Suppressor macrophage (primary cell): Measurements from ENCODE around the gene MAP7D1.

Source experiments
- DNase-seq, 4 experiments: peaks; one replicate each; pipeline ENCODE4 v3.0.0-alpha.2; 2020 to 2022
- total RNA-seq, 17 experiments: gene quantifications; one replicate each; lab custom pipeline; 2026; ENCODE audit warnings: mixed read lengths in 6 of 17, inconsistent platforms in 3 of 17; lab: John Stamatoyannopoulos, UW

MAP7D1 gene
- total RNA-seq: 102 to 289 (median 153) reads per million in 17 experiments

GRCh38 chr1:36155408-36156328, at the start of gene MAP7D1:
MAP7D1 (plus strand) TSS chr1:36156160; CDS start chr1:36156418, 258 bp downstream.
- peak; percentile 88 to 95 (median 93) for DNase-seq

GRCh38 chr1:36106269-36106668, 49.7 kb upstream of the MAP7D1 start:
- no peak for DNase-seq

- DNase-seq: no peak
Observed at GRCh38 chr1:36107394-36107793, 48.6 kb upstream of the MAP7D1 start.

- DNase-seq: no peak
Observed at GRCh38 chr1:36108314-36108713, 47.6 kb upstream of the MAP7D1 start.

- no peak for DNase-seq
Observed at GRCh38 chr1:36109041-36109679, 46.8 kb upstream of the MAP7D1 start.

GRCh38 chr1:36111151-36111550, 44.8 kb upstream of the MAP7D1 start:
- DNase-seq: no peak

- DNase-seq: no peak
Observed at GRCh38 chr1:36112823-36113222, 43.1 kb upstream of the MAP7D1 start.

GRCh38 chr1:36114371-36114770, 41.6 kb upstream of the MAP7D1 start:
- no peak for DNase-seq

GRCh38 chr1:36115200-36115669, 40.7 kb upstream of the MAP7D1 start:
- no peak for DNase-seq

- peak; percentile 66 to 87 (median 85) for DNase-seq
Observed at GRCh38 chr1:36115931-36116330, 40.0 kb upstream of the MAP7D1 start.

GRCh38 chr1:36116901-36117300, 39.1 kb upstream of the MAP7D1 start:
- DNase-seq: no peak

GRCh38 chr1:36118447-36119204, 37.3 kb upstream of the MAP7D1 start:
- DNase-seq: no peak

- peak; percentile 69 to 87 (median 82) for DNase-seq
Observed at GRCh38 chr1:36119456-36119855, 36.5 kb upstream of the MAP7D1 start.

GRCh38 chr1:36122062-36123030, 33.6 kb upstream of the MAP7D1 start:
- peak in 3 of 4 experiments; percentile 74 to 82 (median 79) for DNase-seq

GRCh38 chr1:36123356-36123755, 32.6 kb upstream of the MAP7D1 start:
- peak; percentile 86 to 93 (median 89) for DNase-seq

- DNase-seq: no peak
Observed at GRCh38 chr1:36124404-36125128, 31.4 kb upstream of the MAP7D1 start.

GRCh38 chr1:36125129-36125991, 30.6 kb upstream of the MAP7D1 start, which contains the start of gene COL8A2:
COL8A2 (minus strand) TSS chr1:36125222; CDS start chr1:36100242, 24,980 bp downstream.
- DNase-seq: peak in 2 of 4 experiments; percentile 69 to 72

GRCh38 chr1:36126005-36126716, 29.8 kb upstream of the MAP7D1 start:
- DNase-seq: no peak
